B cell (primary cell): ENCODE data around the gene DPH1.

Source experiments
- CTCF ChIP-seq: fragments of 200-600 bp; IDR thresholded peaks from one replicate; pipeline ENCODE4 v1.8.0; 2022; ENCODE audit warnings: antibody characterized with exemption, mild to moderate bottlenecking
- EZH2 ChIP-seq: IDR thresholded peaks from 2 replicates; pipeline ENCODE4 v1.6.1; 2012; ENCODE audit warnings: borderline replicate concordance, low read depth, mild to moderate bottlenecking, moderate library complexity, low read length; ENCODE audit not compliant: insufficient read depth, poor library complexity, severe bottlenecking

GRCh38 chr17:2067608-2068024 lies 37.7 kb downstream of the DPH1 start:
- TF ChIP-seq EZH2 = no peak
- no peak for TF ChIP-seq CTCF
